HG03066 (cell line): ENCODE measurements around the gene EPOP.
A peak's percentile ranks its signal among the peaks of the same experiment; 100 is the strongest.
"Not testable (repeated sequence)": the region's sequence is repeated elsewhere in the genome, so short reads cannot be mapped to it uniquely, and the experiment has no call there.

Experiments used
- ATAC-seq: cut with Tn5 transposase; IDR thresholded peaks from one replicate; pipeline ENCODE4 v1.9.1; 2021; ENCODE audit warnings: low read depth; ENCODE audit not compliant: unreplicated experiment

Gene EPOP

DNA sequence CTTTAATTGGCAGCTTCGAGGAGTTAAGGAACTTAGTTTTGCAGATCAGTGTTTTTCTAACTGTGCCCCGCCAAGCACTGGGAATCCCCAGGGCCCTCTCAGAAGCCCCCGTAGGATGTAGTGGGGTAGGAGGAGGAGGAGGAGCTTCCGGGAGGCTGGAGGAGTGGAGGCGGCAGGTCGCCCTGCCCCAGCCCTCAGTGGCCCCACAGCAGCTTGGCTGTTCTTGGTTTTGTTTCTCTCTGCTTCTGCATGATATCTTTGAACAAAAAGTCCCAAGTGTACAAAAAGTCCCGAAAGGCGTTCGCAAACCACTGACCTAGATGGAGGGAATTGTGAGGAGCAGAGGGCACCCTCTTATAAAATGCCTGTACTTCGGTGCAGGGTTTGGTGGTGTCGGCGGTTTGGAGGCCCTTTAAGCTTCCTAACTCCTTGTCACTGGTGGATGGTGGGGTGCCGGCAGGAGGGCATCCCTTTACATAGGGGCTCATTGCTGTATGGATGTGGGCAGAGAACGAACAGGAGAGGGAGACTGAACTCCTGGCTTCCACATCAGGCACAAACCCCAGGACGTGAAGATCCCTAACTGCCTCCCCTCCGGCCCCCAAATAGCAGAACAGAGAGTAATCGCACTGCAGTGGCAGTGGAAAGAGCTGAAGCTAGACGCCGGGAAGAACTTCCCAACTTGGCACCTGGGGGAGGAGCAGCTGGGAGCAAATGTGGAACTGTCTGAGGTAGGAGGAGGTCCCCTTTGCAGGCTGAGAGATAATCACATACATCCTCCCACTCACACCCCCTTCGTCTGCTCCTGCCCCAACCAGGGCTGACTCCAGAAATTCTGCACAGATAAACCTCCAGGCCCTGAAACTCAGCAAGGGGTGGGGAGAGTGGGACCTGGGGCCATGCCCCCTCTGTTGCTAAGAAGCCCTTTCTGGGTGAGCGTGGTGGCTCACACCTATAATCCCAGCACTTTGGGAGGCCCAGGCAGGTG is 20.1 kb downstream of the EPOP start:
- no peak for ATAC-seq

GRCh38 chr17:38653679-38654078 is 21.1 kb downstream of the EPOP start:
- no peak for ATAC-seq

- ATAC-seq, result no peak
Observed at GRCh38 chr17:38653230-38653629, 21.5 kb downstream of the EPOP start.

DNA sequence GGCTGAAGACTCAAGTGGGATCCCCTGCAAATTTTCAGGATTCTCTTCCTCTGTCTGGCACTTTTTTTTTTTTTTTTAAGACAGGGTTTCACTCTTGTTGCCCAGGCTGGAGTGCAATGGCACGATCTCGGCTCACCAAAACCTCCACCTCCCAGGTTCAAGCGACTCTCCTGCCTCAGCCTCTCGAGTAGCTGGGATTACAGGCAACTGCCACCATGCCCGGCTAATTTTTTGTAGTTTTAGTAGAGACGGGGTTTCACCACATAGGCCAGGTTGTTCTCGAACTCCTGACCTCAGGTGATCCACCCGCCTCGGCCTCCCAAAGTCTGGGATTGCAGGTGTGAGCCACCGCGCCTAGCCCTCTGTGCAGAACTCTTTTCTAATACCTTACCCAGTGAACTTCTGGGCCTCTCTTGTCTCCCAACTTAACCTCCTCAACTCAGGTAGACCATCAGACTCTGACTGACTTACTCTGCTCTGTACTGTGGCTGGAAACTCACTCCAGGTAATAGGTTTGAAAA is 24.0 kb downstream of the EPOP start:
- not testable (repeated sequence) for ATAC-seq

DNA sequence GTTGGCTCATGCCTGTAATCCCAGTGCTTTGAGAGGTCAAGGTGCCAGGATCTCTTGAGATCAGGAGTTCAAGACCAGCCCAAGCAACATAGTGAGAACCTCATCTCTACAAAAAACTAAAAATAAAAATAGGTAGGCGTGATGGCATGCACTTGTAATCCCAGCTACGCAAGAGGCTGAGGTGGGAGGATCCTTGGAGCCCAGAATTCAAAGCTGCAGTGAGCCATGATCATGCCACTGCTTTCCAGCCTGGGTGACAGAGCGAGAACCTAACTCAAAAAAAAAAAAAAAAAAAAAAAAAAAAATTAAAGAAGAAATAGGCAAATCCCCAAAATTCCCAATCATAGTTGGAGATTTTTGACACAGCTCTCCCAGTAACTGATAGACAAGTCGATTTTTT is 36.8 kb downstream of the EPOP start:
- ATAC-seq, result no peak

DNA sequence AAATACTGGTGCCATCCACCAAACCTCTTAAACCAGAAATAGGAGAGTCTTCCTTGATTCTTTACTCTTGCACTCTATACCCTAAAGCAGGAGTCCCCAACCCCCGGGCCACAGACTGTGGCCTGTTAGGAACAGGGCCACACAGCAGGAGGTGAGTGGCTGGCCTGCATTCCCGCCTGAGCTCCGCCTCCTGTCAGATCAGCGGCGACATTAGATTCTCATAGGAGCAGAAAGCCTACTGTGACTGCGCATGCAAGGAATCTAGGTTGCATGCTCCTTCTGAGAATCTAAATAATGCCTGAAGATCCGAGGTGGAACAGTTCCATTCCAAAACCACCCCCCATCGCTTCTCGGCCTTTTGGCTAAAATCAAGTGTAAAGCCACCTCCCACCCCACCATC is 38.7 kb downstream of the EPOP start:
- no peak for ATAC-seq

DNA sequence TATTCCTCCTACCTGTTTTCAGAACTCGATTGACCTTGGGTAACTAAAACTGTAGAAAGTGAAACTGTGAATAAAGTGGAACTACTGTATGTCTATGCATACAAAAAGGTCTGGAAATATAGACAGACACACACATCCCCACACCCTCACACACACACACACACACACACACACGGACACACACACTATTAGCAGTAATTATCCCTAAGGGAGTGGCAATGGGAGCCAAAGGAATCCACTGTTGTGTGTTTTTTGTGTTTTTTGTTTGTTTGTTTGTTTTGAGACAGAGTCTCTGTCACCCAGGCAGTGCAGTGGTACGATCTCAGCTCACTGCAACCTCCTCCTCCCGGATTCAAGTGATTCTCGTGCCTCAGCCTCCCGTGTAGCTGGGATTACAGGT is 42.4 kb downstream of the EPOP start:
- ATAC-seq, result no peak

DNA sequence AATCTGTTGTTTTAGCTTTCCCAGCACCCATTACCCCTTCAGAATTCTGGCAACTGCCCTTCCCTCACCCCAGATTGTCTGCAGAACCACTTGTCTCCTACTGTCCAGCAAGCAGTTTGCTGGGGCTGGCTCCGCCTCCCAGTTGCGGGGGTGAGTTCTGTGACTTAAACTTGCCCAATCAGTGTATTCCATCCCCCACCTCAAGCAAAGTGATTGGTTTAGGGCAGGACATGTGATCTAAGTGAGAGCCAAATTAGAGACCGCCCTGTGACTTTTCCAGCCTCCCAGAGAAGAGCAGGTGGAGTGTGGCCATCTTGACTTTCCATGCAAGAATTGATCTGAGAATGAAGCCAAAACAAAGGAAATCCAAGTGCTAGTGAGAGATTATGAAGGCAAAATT is 46.3 kb downstream of the EPOP start:
- ATAC-seq, result no peak

- no peak for ATAC-seq
Observed at GRCh38 chr17:38627957-38628356, 46.8 kb downstream of the EPOP start.

- not testable (repeated sequence) for ATAC-seq
Observed at GRCh38 chr17:38626606-38627226, 48.0 kb downstream of the EPOP start.

- ATAC-seq, result no peak
Observed at GRCh38 chr17:38625482-38625881, 49.3 kb downstream of the EPOP start.

DNA sequence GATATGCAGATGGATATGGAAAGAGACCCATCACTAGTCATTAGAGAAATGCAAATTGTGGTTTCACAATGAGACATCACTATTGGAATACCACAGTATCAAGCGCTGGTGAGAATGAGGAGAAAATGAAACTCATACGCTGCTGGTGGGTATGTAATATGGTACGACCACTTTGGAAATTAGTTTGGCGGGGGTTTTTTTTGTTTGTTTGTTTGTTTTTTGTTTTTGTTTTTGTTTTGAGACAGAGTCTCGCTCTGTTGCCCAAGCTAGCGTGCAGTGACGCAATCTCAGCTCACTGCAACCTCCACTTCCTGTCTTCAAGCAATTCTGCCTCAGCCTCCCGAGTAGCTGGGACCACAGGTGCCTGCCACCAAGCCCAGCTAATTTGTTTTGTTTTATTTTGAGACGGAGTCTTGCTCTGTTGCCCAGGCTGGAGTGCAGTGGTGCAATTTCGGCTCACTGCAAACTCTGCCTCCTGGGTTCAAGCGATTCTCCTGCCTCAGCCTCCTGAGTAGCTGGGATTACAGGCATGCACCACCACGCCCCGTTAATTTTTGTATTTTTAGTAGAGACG is 49.9 kb downstream of the EPOP start:
- ATAC-seq, result peak; percentile 75
